ENCODE results near the gene KRTAP10-7. TPM values are rescaled to one million over a fixed set of nuclear protein-coding genes. Genes with fewer than 3 reads are reported as not detected.

The KRTAP10-7 gene
- total RNA-seq, 4 donors from 2014 or later: not detected

DNA sequence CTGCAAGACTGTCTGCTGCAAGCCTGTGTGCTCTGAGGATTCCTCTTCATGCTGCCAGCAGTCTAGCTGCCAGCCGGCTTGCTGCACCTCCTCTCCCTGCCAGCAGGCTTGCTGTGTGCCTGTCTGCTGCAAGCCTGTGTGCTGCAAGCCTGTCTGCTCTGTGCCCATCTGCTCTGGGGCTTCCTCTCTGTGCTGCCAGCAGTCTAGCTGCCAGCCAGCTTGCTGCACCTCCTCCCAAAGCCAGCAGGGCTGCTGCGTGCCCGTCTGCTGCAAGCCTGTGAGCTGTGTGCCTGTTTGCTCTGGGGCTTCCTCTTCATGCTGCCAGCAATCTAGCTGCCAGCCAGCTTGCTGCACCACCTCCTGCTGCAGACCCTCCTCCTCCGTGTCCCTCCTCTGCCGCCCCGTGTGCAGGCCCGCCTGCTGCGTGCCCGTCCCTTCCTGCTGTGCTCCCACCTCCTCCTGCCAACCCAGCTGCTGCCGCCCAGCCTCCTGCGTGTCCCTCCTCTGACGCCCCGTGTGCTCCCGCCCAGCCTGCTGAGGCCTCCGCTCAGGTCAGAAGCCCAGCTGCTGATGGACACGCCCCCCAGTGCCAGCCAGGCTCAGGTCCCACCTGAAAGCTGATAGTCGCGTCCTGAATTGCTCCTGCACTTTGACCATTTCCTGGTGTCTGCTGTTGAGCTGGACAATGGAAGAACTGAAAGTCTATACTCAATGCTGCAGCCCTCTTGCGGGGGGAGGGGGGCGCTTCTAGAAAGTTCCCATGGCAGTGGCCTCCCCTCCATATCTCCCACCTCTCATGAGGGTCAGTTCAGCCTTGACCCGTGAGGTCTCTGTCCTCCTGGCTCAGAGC, 25.7 kb upstream of the KRTAP10-7 start:
- intact Hi-C loops (cut with DNase I; ENCODE audit: low total_unique reads) (no loop called here), in situ Hi-C loops (cut with MboI; ENCODE audit: low pct_ligation_motif_present in 1 of 4, low pct_unique_long_range_greater_than_20kb in 1 of 4, low sequenced_read_pairs in 3 of 4) (loop anchor here in 2 of 4 donors (25.0 kb wide), 1 partner anchor 113 kb away; the partner anchor contains the start of genes KRTAP10-12 (in 2 of the 2) and KRTAP12-1 (in 2 of the 2))
- peak; percentile 77 for DNase-seq
- peak overlapping the region in 2 of 4 donors; percentile 11 to 61 for H3K27ac ChIP-seq
- TF ChIP-seq, protein P1, sequence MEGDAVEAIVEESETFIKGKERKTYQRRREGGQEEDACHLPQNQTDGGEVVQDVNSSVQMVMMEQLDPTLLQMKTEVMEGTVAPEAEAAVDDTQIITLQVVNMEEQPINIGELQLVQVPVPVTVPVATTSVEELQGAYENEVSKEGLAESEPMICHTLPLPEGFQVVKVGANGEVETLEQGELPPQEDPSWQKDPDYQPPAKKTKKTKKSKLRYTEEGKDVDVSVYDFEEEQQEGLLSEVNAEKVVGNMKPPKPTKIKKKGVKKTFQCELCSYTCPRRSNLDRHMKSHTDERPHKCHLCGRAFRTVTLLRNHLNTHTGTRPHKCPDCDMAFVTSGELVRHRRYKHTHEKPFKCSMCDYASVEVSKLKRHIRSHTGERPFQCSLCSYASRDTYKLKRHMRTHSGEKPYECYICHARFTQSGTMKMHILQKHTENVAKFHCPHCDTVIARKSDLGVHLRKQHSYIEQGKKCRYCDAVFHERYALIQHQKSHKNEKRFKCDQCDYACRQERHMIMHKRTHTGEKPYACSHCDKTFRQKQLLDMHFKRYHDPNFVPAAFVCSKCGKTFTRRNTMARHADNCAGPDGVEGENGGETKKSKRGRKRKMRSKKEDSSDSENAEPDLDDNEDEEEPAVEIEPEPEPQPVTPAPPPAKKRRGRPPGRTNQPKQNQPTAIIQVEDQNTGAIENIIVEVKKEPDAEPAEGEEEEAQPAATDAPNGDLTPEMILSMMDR (IDR thresholded peaks at IDR 0.05): peak in 2 of 5 experiments; percentile 15 to 16
- TF ChIP-seq POLR2A (IDR thresholded peaks at IDR 0.05): no peak
- H3K4me3 ChIP-seq: peak overlapping the region in 2 of 4 donors; percentile 17 to 24
- H3K4me1 ChIP-seq: peaks cover 0 to 11% (median 8%) of the 10 kb centered on the region in 4 donors
- H3K27me3 ChIP-seq: peaks cover 4% of the 10 kb centered on the region
- WGBS, 2 donors (ENCODE audit: low coverage in 1 of 2): 34% methylated on average over 19 of the region's 21 CpGs; no CpG with 5 or more reads in 1 of the 2 donors
- no peaks in the 10 kb centered on the region for H3K9me3 ChIP-seq
- H3K36me3 ChIP-seq: no peaks in the 10 kb centered on the region

DNA sequence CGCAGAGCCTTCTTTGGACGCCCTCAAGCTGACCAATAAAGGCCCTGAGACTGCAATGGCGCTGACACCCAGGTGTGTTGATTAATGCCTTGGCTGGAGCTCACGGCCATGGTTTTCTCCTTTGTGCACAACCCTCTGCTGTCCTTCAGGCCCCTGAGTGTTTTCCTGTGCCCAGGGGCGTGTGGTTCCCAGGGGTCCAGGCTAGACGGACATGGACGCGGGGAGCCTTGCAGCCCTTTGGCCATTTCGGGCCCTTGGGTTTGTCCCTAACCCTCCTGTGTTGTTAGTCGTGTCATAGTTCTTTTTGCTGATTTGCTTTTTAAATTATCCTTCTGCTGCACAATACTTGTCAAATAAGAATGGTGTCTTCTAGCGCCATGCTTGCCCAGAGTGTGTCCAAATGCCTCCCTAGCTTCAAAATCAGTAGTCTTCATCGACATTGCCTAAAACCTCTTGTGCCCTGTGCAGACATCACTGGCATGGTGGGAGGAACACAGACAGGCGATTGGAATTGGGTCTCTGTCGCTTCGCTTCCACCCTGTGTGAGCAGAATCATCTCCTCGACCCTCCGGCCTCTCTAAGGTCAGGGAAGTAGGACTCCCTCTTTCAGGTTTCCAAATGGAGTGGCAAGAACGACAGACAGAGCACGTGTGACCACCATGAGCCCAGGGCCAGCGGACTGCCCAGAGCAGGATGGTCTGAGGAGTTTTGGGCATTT, 24.9 kb upstream of the KRTAP10-7 start:
- Histone ChIP-seq H3K4me1 (peaks cover 0 to 11% (median 8%) of the 10 kb centered on the region in 4 donors), H3K27ac (peak overlapping the region in 2 of 4 donors; percentile 11 to 61), H3K4me3 (no peak overlapping the region), H3K27me3 (peaks cover 4% of the 10 kb centered on the region), H3K36me3 (no peaks in the 10 kb centered on the region), H3K9me3 (no peaks in the 10 kb centered on the region)
- in situ Hi-C loops (cut with MboI; ENCODE audit: low pct_ligation_motif_present in 1 of 4, low pct_unique_long_range_greater_than_20kb in 1 of 4, low sequenced_read_pairs in 3 of 4) (loop anchor here in 2 of 4 donors (25.0 kb wide), 1 partner anchor 112 kb away; the partner anchor contains the start of genes KRTAP10-12 (in 2 of the 2) and KRTAP12-1 (in 2 of the 2)), intact Hi-C loops (cut with DNase I; ENCODE audit: low total_unique reads) (no loop called here)
- DNase-seq: no peak
- TF ChIP-seq POLR2AphosphoS5 (IDR thresholded peaks at IDR 0.05): no peak
- TF ChIP-seq, protein P1 (IDR thresholded peaks at IDR 0.05): no peak
- TF ChIP-seq EP300 (IDR thresholded peaks at IDR 0.05; ENCODE audit: low read depth): no peak
- TF ChIP-seq POLR2A (IDR thresholded peaks at IDR 0.05): no peak
- 85% methylated on average over 20 of the region's 20 CpGs; no CpG with 5 or more reads in 1 of the 2 donors for WGBS, 2 donors (ENCODE audit: low coverage in 1 of 2)

DNA sequence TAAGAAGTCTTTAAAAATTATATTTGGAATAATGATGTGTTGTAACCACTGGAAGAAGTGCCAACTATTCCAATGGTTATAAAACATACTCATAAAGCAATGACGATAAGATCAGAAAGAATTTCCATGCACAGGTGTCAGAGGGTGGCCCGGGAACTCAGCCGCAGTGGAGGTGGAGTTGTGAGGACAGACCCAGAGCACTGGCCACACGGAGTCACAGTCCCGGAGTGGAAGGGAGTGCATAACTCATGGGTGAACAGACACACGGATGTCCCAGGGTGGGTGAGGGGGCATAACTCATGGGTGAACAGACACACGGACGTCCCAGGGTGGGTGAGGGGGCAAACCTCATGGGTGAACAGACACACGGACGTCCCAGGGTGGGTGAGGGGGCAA, 24.4 kb upstream of the KRTAP10-7 start:
- in situ Hi-C loops (cut with MboI; ENCODE audit: low pct_ligation_motif_present in 1 of 4, low pct_unique_long_range_greater_than_20kb in 1 of 4, low sequenced_read_pairs in 3 of 4): loop anchor here in 2 of 4 donors (25.0 kb wide), 1 partner anchor 111 kb away; the partner anchor contains the start of genes KRTAP10-12 (in 2 of the 2) and KRTAP12-1 (in 2 of the 2)
- H3K36me3 ChIP-seq: no peaks in the 10 kb centered on the region
- WGBS, 2 donors (ENCODE audit: low coverage in 1 of 2): 65 to 79% methylated on average over 5 to 8 of the region's 10 CpGs
- peaks cover 4% of the 10 kb centered on the region for H3K27me3 ChIP-seq
- no peak overlapping the region for H3K27ac ChIP-seq
- DNase-seq: no peak
- TF ChIP-seq POLR2A (IDR thresholded peaks at IDR 0.05) (no peak), POLR2AphosphoS5 (IDR thresholded peaks at IDR 0.05) (no peak), EP300 (IDR thresholded peaks at IDR 0.05; ENCODE audit: low read depth) (no peak)
- TF ChIP-seq, protein P1 (IDR thresholded peaks at IDR 0.05): no peak
- H3K4me1 ChIP-seq: peaks cover 0 to 11% (median 8%) of the 10 kb centered on the region in 4 donors
- H3K9me3 ChIP-seq: peaks cover 3 to 4% of the 10 kb centered on the region in 2 donors
- intact Hi-C loops (cut with DNase I; ENCODE audit: low total_unique reads): no loop called here
- H3K4me3 ChIP-seq: no peak overlapping the region
